ENCODE data around the gene TBL1XR1. TPM values are rescaled to one million over a fixed set of nuclear protein-coding genes. Genes with fewer than 3 reads are reported as not detected.

The TBL1XR1 gene
- total RNA-seq, 6 experiments from 2014 or later: 32.6 to 80.6 (median 56.2) TPM

GRCh38 chr3:177211503-177212277 is 14.4 kb upstream of the TBL1XR1 start:
- Histone ChIP-seq H3K4me3 (peak overlapping the region in 2 of 3 donors; percentile 22 to 23), H3K27ac (peak overlapping the region; percentile 70 to 92 (median 84)), H3K36me3 (no peaks in the 10 kb centered on the region), H3K9me3 (no peaks in the 10 kb centered on the region), H3K27me3 (no peaks in the 10 kb centered on the region), H3K4me1 (peaks cover 0 to 15% (median 5%) of the 10 kb centered on the region in 4 donors)
- intact Hi-C loops (cut with DNase I): loop anchor here in 1 of 2 donors (5.0 kb wide), 1 partner anchor 146 kb away; no protein-coding TSS in a partner anchor
- ATAC-seq: peak; percentile 82 to 92 (median 86)
- 26% methylated on average over 7 of the region's 7 CpGs for WGBS (ENCODE audit: insufficient coverage, low coverage, low lambda C conversion rate, missing lambda C conversion rate)
- peak; percentile 70 to 85 (median 72) for DNase-seq
- TF ChIP-seq POLR2A (IDR thresholded peaks at IDR 0.05): peak; percentile 61
- peak in 1 of 4 donors; percentile 5 for TF ChIP-seq CTCF (IDR thresholded peaks at IDR 0.05)

GRCh38 chr3:177210744-177211502 is 13.6 kb upstream of the TBL1XR1 start:
- 68% methylated on average over 7 of the region's 11 CpGs for WGBS (ENCODE audit: insufficient coverage, low coverage, low lambda C conversion rate, missing lambda C conversion rate)
- no peaks in the 10 kb centered on the region for H3K9me3 ChIP-seq
- intact Hi-C loops (cut with DNase I): loop anchor here in 1 of 2 donors (5.0 kb wide), 1 partner anchor 146 kb away; no protein-coding TSS in a partner anchor
- peaks cover 0 to 15% (median 5%) of the 10 kb centered on the region in 4 donors for H3K4me1 ChIP-seq
- TF ChIP-seq CTCF (IDR thresholded peaks at IDR 0.05) (no peak), POLR2A (IDR thresholded peaks at IDR 0.05) (no peak)
- DNase-seq (no peak), ATAC-seq (peak; percentile 33 to 73 (median 62))
- H3K4me3 ChIP-seq: peak overlapping the region in 2 of 3 donors; percentile 22 to 23
- peak overlapping the region; percentile 11 to 92 (median 84) for H3K27ac ChIP-seq
- H3K27me3 ChIP-seq: no peaks in the 10 kb centered on the region
- no peaks in the 10 kb centered on the region for H3K36me3 ChIP-seq

- 87% methylated on average over 4 of the region's 5 CpGs for WGBS (ENCODE audit: insufficient coverage, low coverage, low lambda C conversion rate, missing lambda C conversion rate)
- no peak for ATAC-seq
These were observed 12.2 kb upstream of the TBL1XR1 start for GRCh38 chr3:177209509-177209908.

GRCh38 chr3:177208781-177209180 is 11.5 kb upstream of the TBL1XR1 start:
- intact Hi-C loops (cut with DNase I): no loop called here
- Histone ChIP-seq H3K36me3 (no peaks in the 10 kb centered on the region), H3K4me3 (no peak overlapping the region), H3K27me3 (no peaks in the 10 kb centered on the region), H3K4me1 (peaks cover 0 to 15% (median 5%) of the 10 kb centered on the region in 4 donors), H3K27ac (peak overlapping the region in 1 of 3 donors; percentile 34), H3K9me3 (no peaks in the 10 kb centered on the region)
- ATAC-seq (peak in 2 of 4 donors; percentile 27 to 58), DNase-seq (no peak)
- no peak for TF ChIP-seq CTCF (IDR thresholded peaks at IDR 0.05)
- TF ChIP-seq POLR2A (IDR thresholded peaks at IDR 0.05): no peak
- 47% methylated on average over 3 of the region's 3 CpGs for WGBS (ENCODE audit: insufficient coverage, low coverage, low lambda C conversion rate, missing lambda C conversion rate)

More at GRCh38 chr3:177209509-177209908, 12.2 kb upstream of the TBL1XR1 start:
- Histone ChIP-seq H3K36me3 (no peaks in the 10 kb centered on the region), H3K4me1 (peaks cover 0 to 15% (median 5%) of the 10 kb centered on the region in 4 donors), H3K9me3 (no peaks in the 10 kb centered on the region), H3K27ac (peak overlapping the region in 1 of 3 donors; percentile 34), H3K4me3 (no peak overlapping the region), H3K27me3 (no peaks in the 10 kb centered on the region)
- intact Hi-C loops (cut with DNase I): no loop called here
- DNase-seq: no peak
- TF ChIP-seq POLR2A (IDR thresholded peaks at IDR 0.05): no peak
